Activated CD4-positive, alpha-beta T cell treated with anti-CD3 and anti-CD28 coated beads, Interleukin-2, amount 10 ng/mL, durations not matched to agents 24 days and 14 days (primary cell): Measurements from ENCODE around the gene CCDC141. TPM values are rescaled to one million over a fixed set of nuclear protein-coding genes. Genes with fewer than 3 reads are reported as not detected.
A peak's percentile ranks its signal among the peaks of the same experiment; 100 is the strongest.
"Not testable (repeated sequence)": the region's sequence is repeated elsewhere in the genome, so short reads cannot be mapped to it uniquely, and the experiment has no call there.

Source experiments
- DNase-seq: peaks from one replicate; pipeline ENCODE4 v3.0.0; 2022
- H3K27ac Mint-ChIP-seq: one replicate; pipeline ENCODE4 v1.8.0; 2022; ENCODE audit warnings: mild to moderate bottlenecking, mixed read lengths
- H3K27me3 Mint-ChIP-seq: one replicate; pipeline ENCODE4 v1.8.0; 2022; ENCODE audit warnings: mixed read lengths
- H3K36me3 Mint-ChIP-seq: one replicate; pipeline ENCODE4 v1.8.0; 2022; ENCODE audit warnings: low read depth, mild to moderate bottlenecking, mixed read lengths
- H3K4me1 Mint-ChIP-seq: one replicate; pipeline ENCODE4 v1.8.0; 2021; ENCODE audit warnings: mixed read lengths
- H3K4me3 Mint-ChIP-seq: one replicate; pipeline ENCODE4 v1.8.0; 2022; ENCODE audit warnings: mild to moderate bottlenecking, moderate library complexity, mixed read lengths
- H3K9me3 Mint-ChIP-seq: one replicate; pipeline ENCODE4 v1.8.0; 2021; ENCODE audit warnings: mixed read lengths
- intact Hi-C: fragments of 100-400 bp; cut with micrococcal nuclease; formaldehyde crosslinking; loops from one replicate; pipeline ENCODE4 v1.15.1; 2023
- total RNA-seq: library from RNA; stranded (reverse); gene quantifications from 2 replicates; pipeline ENCODE4 v1.2.3, GENCODE V29; 2022

Gene CCDC141
- total RNA-seq, 1 donor from 2014 or later: 2.5 TPM

DNA sequence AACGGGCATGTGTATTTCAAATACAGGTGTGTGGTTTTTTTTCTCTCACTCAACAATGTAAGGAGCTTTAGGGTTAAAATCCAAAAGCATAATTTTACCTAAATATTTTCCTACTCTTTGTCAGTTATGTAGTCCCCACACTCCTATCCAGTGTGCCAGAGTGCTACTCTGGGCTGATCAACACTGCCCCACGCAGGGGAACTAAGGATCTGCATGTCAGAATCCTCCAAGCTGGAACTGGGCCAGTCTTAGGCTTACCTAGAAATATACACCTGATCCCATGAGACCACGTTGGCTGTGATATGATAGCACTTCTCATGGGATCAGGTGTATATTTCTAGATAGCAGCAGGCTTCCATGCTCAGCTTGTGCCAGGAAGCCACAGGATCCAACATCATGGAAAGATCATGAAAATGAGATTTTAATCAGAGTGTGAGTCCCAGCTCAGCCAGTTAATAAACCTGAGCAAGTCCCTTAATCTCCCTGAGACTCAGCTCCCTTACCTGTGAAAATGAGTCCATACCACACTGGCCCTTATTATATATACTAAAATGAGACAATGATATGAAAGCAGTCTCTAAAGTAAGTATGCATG, 29.7 kb downstream of the CCDC141 start:
- Mint-ChIP-seq H3K27me3 (no peaks in the 10 kb centered on the region), H3K4me1 (peaks cover 10% of the 10 kb centered on the region), H3K27ac (no peak overlapping the region), H3K36me3 (peaks cover under 1% of the 10 kb centered on the region), H3K9me3 (peaks cover 3% of the 10 kb centered on the region), H3K4me3 (no peak overlapping the region)
- peak; percentile 84 for DNase-seq
- intact Hi-C loops: loop anchor here (2.0 kb wide), 1 partner anchor 129 kb away; no protein-coding TSS in a partner anchor

DNA sequence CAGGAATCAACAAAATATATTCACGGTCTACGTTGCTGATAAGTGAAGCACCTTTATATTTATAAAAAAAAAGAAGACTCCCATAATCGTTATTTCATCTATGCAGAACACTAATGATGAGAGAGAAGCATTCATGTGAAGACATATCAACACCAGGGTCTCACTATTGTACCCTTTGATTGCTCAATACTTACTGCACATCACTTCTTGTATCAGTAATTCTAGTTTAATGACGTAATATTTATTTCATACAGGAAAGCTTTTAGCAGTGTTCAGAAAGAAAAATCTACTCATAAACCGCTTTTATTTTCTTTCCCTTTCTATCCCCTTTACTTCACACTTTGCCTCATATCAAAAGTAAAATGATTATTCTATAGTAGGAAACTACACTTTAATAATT, 30.7 kb downstream of the CCDC141 start:
- peaks cover 5% of the 10 kb centered on the region for H3K9me3 Mint-ChIP-seq

DNA sequence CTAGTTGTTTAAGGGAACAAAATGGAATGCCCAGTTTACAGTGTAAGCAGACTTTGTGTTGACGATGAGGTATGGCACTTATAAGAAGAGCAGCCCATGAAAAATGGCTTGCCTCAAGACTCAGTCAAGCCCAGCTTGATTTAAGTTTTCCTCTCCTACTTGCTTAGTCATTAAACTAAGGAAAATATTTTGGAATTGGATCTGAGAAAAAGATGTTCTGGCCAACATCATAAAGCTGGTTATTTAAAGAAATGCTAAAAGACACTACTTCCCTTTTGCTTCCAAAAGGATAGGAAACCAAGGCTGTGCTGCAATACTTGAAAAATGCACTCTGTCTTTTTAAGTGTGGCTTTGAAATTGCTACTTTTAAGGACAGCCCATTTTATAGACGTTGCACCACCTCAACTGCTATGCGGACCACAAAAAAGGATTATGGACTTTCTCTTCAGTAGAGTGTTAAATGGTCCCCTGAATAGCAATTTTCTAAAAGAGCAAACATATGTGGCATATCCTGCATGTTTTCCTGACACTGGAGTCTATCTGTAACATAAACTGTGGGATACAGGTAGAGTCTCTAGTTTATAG, 32.1 kb downstream of the CCDC141 start:
- Mint-ChIP-seq H3K4me1 (no peaks in the 10 kb centered on the region), H3K27ac (no peak overlapping the region), H3K4me3 (no peak overlapping the region), H3K36me3 (no peaks in the 10 kb centered on the region), H3K9me3 (peaks cover 14% of the 10 kb centered on the region), H3K27me3 (no peaks in the 10 kb centered on the region)
- intact Hi-C loops: no loop called here
- no peak for DNase-seq

More for the DNA sequence above, 30.7 kb downstream of the CCDC141 start:
- Mint-ChIP-seq H3K4me1 (peaks cover 2% of the 10 kb centered on the region), H3K4me3 (no peak overlapping the region), H3K36me3 (no peaks in the 10 kb centered on the region), H3K27me3 (no peaks in the 10 kb centered on the region), H3K27ac (no peak overlapping the region)
- DNase-seq: no peak
- intact Hi-C loops: no loop called here

DNA sequence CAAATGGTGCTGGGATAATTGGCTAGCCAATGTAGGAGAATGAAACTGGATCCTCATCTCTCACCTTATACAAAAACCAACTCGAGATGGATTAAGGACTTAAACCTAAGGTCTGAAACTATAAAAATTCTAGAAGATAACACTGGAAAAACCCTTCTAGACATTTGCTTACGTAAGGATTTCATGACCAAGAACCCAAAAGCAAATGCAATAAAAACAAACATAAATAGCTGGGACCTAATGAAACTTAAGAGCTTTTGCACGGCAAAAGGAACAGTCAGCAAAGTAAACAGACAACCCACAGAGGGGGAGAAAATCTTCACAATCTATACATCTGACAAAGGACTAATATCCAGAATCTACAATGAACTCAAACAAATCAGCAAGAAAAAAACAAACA, 35.7 kb downstream of the CCDC141 start:
- not testable (repeated sequence) for H3K4me1 Mint-ChIP-seq

DNA sequence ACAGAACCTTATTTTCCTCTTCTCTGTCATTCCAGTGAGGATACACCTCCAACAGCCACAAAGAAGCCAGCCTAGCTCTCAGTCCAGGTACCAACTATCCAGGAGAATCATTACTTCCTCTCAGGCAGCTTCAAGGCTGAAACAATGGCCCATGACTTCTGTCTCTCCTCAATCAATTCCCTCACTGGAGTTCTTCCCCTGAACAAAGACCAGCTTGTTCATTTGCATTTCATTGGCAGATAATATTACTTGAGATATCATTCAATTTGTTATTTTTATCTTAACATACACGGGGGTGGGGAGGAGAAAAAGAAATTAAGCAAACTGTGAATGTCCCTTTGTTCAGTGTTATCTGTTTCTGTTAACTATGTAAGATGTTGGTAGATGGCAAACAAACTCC, 44.0 kb downstream of the CCDC141 start:
- Mint-ChIP-seq H3K36me3 (peaks cover 4% of the 10 kb centered on the region), H3K27ac (no peak overlapping the region), H3K4me3 (no peak overlapping the region), H3K9me3 (peaks cover 15% of the 10 kb centered on the region), H3K4me1 (no peaks in the 10 kb centered on the region), H3K27me3 (no peaks in the 10 kb centered on the region)
- DNase-seq: no peak
- intact Hi-C loops: no loop called here

More for the DNA sequence above, 35.7 kb downstream of the CCDC141 start:
- H3K4me3 Mint-ChIP-seq, H3K36me3 Mint-ChIP-seq, H3K27me3 Mint-ChIP-seq, DNase-seq, intact Hi-C loops, H3K27ac Mint-ChIP-seq: not testable (repeated sequence)
- H3K9me3 Mint-ChIP-seq: peaks cover 33% of the 10 kb centered on the region

DNA sequence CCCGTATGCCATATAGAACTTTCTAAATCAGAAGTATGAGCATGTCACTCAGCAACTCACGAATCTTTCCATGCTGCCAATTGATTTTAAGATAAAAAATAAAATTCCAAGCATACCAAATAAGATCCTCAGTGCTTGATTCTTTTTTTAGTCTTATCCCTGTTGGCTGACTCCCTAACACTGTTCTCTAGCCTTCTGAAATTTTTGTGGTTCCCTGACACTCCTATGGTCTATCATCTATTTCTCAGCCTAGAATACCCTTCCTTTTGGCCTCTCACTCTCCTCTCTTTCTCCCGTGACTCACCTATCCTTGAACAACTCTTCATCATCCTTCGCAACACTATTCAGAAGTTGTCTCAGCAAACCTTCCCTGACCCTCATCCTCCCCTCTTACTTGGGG, 50.5 kb downstream of the CCDC141 start:
- H3K27ac Mint-ChIP-seq: no peak overlapping the region
- no peaks in the 10 kb centered on the region for H3K27me3 Mint-ChIP-seq
- intact Hi-C loops: no loop called here
- peaks cover 7% of the 10 kb centered on the region for H3K4me1 Mint-ChIP-seq
- no peak for DNase-seq
- H3K36me3 Mint-ChIP-seq: no peaks in the 10 kb centered on the region
- H3K4me3 Mint-ChIP-seq: no peak overlapping the region
- peaks cover 14% of the 10 kb centered on the region for H3K9me3 Mint-ChIP-seq

DNA sequence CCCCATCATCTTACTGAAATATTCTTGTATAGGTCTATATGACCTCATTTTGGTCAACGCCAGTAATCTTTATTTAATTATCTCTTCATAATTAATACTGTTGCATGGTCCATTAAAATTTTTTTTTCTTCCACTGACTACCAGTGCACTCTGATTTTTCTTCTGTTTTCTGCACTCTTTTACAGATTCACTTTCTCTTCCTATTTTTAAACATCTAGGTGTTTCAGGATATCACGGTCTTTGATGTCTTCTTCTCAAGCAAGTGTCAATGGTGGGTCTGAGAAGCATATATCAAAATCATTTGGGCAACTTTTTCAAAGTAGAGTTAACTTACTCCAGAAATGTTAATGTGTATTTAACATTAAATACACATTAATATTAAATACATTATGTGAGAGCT, 51.4 kb downstream of the CCDC141 start:
- no peaks in the 10 kb centered on the region for H3K27me3 Mint-ChIP-seq
- H3K36me3 Mint-ChIP-seq: no peaks in the 10 kb centered on the region
- peaks cover 14% of the 10 kb centered on the region for H3K9me3 Mint-ChIP-seq
- no peak overlapping the region for H3K27ac Mint-ChIP-seq
- H3K4me3 Mint-ChIP-seq: no peak overlapping the region
- peaks cover 7% of the 10 kb centered on the region for H3K4me1 Mint-ChIP-seq
- intact Hi-C loops: no loop called here
- no peak for DNase-seq

DNA sequence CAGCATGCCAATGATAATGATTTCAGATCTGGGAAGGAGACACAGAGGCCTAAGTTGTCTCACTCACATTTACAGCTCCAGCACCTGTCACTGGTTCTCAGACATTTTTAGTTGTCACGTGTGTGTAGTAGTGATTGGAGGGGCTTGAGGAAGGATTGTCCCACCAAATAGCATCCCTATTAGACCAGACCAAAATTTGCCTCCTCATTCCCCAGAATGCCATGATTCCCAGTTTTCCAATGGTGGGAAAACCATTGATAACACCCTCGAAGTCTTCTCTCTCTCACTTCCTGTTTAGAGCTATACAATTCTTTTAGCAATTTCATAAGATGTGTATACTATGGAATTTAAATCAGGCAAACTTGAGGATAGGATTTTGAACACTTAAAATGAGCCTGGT, 52.5 kb downstream of the CCDC141 start:
- DNase-seq: no peak
- Mint-ChIP-seq H3K27ac (no peak overlapping the region), H3K27me3 (no peaks in the 10 kb centered on the region), H3K36me3 (no peaks in the 10 kb centered on the region), H3K4me3 (no peak overlapping the region), H3K4me1 (peaks cover 7% of the 10 kb centered on the region), H3K9me3 (peaks cover 14% of the 10 kb centered on the region)
- intact Hi-C loops: no loop called here

DNA sequence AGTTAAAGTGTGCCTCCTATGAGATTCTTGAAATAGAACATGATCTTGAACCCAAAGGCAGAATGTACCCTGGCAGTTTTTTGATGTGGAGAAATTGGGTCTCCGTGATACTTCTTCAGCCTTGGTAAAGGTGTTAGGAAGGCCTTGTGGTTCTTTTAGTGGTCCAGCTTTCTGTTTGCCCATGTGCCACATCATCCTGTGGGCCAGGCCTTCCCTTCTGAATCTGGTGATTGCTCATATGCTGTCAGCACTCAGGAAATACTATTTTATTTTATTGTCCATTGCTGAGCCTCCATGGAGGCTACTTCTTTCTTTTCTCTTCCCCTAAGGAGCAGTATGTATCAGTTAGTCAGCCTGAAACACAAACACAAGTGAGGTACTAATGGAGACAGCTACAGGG, 52.9 kb downstream of the CCDC141 start:
- Mint-ChIP-seq H3K4me3 (no peak overlapping the region), H3K27ac (no peak overlapping the region), H3K9me3 (peaks cover 14% of the 10 kb centered on the region), H3K27me3 (no peaks in the 10 kb centered on the region), H3K4me1 (peaks cover 7% of the 10 kb centered on the region), H3K36me3 (no peaks in the 10 kb centered on the region)
- intact Hi-C loops: no loop called here
- DNase-seq: no peak

DNA sequence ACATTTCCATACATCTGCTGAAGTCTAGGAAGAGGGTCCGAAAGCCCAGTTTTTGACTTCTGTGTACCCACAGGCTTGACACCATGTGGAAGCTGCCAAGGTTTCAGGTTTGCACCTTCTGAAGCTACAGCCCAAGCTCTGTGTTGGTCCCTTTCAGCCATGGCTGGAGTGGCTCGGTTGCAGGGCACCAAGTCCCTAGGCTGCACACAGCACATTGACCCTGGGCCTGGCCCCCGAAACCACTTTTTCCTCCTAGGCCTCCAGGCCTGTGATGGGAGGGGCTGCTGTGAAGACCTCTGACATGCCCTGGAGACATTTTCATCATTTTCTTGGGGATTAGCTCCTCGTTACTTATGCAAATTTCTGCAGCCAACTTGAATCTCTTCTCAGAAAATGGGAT, 55.7 kb downstream of the CCDC141 start:
- Mint-ChIP-seq H3K27ac (no peak overlapping the region), H3K27me3 (no peaks in the 10 kb centered on the region), H3K36me3 (no peaks in the 10 kb centered on the region), H3K4me1 (peaks cover 14% of the 10 kb centered on the region), H3K9me3 (peaks cover 8% of the 10 kb centered on the region), H3K4me3 (no peak overlapping the region)
- intact Hi-C loops: no loop called here
- no peak for DNase-seq

DNA sequence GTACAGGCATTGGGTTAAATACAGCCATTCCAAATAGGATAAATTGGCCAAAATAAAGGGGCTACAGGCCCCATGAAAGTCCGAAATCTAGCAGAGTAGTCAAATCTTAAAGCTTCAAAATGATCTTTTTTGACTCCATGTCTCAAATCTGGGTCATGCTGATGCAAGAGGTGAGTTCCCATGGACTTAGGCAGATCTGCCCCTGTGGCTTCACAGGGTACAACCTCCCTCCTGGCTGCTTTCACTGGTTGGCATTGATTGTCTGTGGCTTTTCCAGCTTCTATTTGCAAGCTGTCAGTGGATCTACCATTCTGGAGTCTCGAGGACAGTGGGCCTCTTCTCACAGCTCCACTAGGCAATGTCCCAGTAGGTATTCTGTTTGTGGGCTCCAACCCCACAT, 56.1 kb downstream of the CCDC141 start:
- no peak overlapping the region for H3K4me3 Mint-ChIP-seq
- H3K36me3 Mint-ChIP-seq: no peaks in the 10 kb centered on the region
- no peaks in the 10 kb centered on the region for H3K27me3 Mint-ChIP-seq
- H3K4me1 Mint-ChIP-seq: peaks cover 11% of the 10 kb centered on the region
- no peak overlapping the region for H3K27ac Mint-ChIP-seq
- intact Hi-C loops: no loop called here
- no peak for DNase-seq
- peaks cover 4% of the 10 kb centered on the region for H3K9me3 Mint-ChIP-seq

DNA sequence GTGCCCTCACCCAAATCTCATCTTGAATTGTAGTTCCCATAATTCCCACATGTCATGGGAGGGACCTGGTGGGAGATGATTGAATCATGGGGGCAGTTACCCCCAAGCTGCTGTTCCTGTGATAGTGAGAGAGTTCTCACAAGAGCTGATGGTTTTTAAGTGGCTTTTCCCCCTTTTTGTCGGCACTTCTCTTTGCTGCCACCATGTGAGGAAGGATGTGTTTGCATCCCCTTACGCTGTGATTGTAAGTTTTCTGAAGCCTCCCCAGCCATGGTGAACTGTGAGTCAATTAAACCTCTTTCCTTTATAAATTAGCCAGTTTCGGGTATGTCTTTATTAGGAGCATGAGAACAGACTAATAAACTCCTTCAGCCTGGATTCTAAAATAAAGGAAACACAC, 57.2 kb downstream of the CCDC141 start:
- H3K9me3 Mint-ChIP-seq, H3K4me1 Mint-ChIP-seq, H3K27me3 Mint-ChIP-seq, H3K36me3 Mint-ChIP-seq, intact Hi-C loops, H3K4me3 Mint-ChIP-seq, H3K27ac Mint-ChIP-seq, DNase-seq: not testable (repeated sequence)

DNA sequence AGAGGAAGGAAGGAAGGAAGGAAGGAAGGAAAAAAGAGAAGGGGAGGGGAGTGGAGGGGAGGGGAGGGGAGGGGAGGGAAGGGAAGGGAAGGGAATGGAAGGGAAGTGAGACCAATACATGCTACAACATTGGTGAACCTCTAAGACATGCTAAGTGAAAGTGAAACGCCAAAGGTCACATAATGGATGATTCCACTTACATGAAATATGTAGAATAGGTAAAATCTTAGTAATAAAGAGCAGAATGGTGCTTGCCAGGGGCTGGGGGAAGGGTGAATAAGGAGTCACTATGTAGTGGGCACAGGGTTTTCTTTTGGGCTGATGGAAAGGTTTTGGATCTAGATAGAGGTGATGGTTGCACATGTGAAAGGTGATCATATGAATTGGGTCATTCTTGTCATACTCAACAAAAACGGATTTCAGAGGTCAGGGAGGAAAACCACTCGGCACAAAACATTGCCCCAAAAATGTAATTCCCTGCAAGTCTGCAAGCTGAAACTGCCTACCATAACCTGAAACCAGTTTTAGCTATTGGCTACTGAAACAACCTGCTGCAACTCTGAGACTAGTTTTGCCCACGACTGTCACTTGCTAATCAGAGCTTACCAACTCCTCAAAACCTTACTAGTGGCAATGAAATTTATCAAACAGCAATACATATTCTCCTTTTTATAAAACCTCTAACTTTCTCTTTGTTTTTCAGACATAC, 59.2 kb downstream of the CCDC141 start:
- H3K4me3 Mint-ChIP-seq: no peak overlapping the region
- intact Hi-C loops: no loop called here
- no peaks in the 10 kb centered on the region for H3K36me3 Mint-ChIP-seq
- H3K4me1 Mint-ChIP-seq: peaks cover 6% of the 10 kb centered on the region
- H3K9me3 Mint-ChIP-seq: peaks cover 4% of the 10 kb centered on the region
- H3K27ac Mint-ChIP-seq: no peak overlapping the region
- DNase-seq: no peak
- H3K27me3 Mint-ChIP-seq: no peaks in the 10 kb centered on the region

DNA sequence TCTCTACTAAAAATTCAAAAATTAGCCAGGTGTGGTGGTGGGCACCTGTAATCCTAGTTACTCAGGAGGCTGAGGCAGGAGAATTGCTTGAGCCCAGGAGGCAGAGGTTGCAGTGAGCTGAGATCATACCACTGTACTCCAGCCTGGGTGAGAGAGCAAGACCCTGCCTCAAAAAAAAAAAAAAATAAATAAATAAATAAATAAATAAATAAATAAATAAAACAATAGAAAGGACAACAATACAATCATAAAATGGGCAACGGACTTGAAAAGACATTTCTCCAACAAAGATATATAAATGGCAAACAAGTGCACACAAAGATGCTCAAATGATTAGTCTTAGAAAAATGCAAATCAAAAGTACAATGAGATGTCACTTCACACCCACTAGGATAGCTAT, 60.5 kb downstream of the CCDC141 start:
- H3K4me1 Mint-ChIP-seq, H3K27ac Mint-ChIP-seq, H3K36me3 Mint-ChIP-seq, DNase-seq, H3K4me3 Mint-ChIP-seq, intact Hi-C loops, H3K27me3 Mint-ChIP-seq, H3K9me3 Mint-ChIP-seq: not testable (repeated sequence)
